ENCODE measurements around the gene CNIH4.

The CNIH4 gene

GRCh38 chr1:224390517-224390916 lies 33.8 kb downstream of the CNIH4 start:
- Histone ChIP-seq H3K4me1 (ENCODE audit: insufficient read depth, insufficient read length) (no peaks in the 10 kb centered on the region), H3K4me3 (ENCODE audit: insufficient read length, low read depth) (no peak overlapping the region), H3K36me3 (ENCODE audit: insufficient read depth, insufficient read length, low read length) (peaks cover 91% of the 10 kb centered on the region), H3K9me3 (ENCODE audit: insufficient read depth, low read length) (no peaks in the 10 kb centered on the region), H3K9ac (ENCODE audit: insufficient read length, low read depth) (no peak overlapping the region), H3K27me3 (ENCODE audit: insufficient read depth, insufficient read length) (no peaks in the 10 kb centered on the region)
- DNase-seq (ENCODE audit: low read depth, low spot score), result no peak
- no peak for TF ChIP-seq SUZ12 (IDR thresholded peaks at IDR 0.05; ENCODE audit: extremely low read depth, insufficient read depth, insufficient read length)
- TF ChIP-seq YY1 (IDR thresholded peaks at IDR 0.05; ENCODE audit: insufficient read depth, insufficient read length), result no peak
- no peak for TF ChIP-seq ZNF274 (IDR thresholded peaks at IDR 0.05; ENCODE audit: low read depth, low read length)

- H3K36me3 ChIP-seq (ENCODE audit: insufficient read depth, insufficient read length, low read length), result peaks cover 93% of the 10 kb centered on the region
Observed at GRCh38 chr1:224392411-224393249, 36.0 kb downstream of the CNIH4 start.

GRCh38 chr1:224393294-224393693 lies 36.6 kb downstream of the CNIH4 start:
- no peaks in the 10 kb centered on the region for H3K9me3 ChIP-seq (ENCODE audit: insufficient read depth, low read length)
- no peak for DNase-seq (ENCODE audit: low read depth, low spot score)
- no peaks in the 10 kb centered on the region for H3K4me1 ChIP-seq (ENCODE audit: insufficient read depth, insufficient read length)
- H3K27me3 ChIP-seq (ENCODE audit: insufficient read depth, insufficient read length), result no peaks in the 10 kb centered on the region
- H3K4me3 ChIP-seq (ENCODE audit: insufficient read length, low read depth), result no peak overlapping the region
- no peak overlapping the region for H3K9ac ChIP-seq (ENCODE audit: insufficient read length, low read depth)
- H3K36me3 ChIP-seq (ENCODE audit: insufficient read depth, insufficient read length, low read length), result peaks cover 93% of the 10 kb centered on the region
- TF ChIP-seq YY1 (IDR thresholded peaks at IDR 0.05; ENCODE audit: insufficient read depth, insufficient read length) (no peak), ZNF274 (IDR thresholded peaks at IDR 0.05; ENCODE audit: low read depth, low read length) (no peak), SUZ12 (IDR thresholded peaks at IDR 0.05; ENCODE audit: extremely low read depth, insufficient read depth, insufficient read length) (no peak)

More at GRCh38 chr1:224392411-224393249, 36.0 kb downstream of the CNIH4 start:
- Histone ChIP-seq H3K9ac (ENCODE audit: insufficient read length, low read depth) (no peak overlapping the region), H3K4me3 (ENCODE audit: insufficient read length, low read depth) (no peak overlapping the region), H3K27me3 (ENCODE audit: insufficient read depth, insufficient read length) (no peaks in the 10 kb centered on the region), H3K9me3 (ENCODE audit: insufficient read depth, low read length) (no peaks in the 10 kb centered on the region), H3K4me1 (ENCODE audit: insufficient read depth, insufficient read length) (no peaks in the 10 kb centered on the region)
- TF ChIP-seq SUZ12 (IDR thresholded peaks at IDR 0.05; ENCODE audit: extremely low read depth, insufficient read depth, insufficient read length) (no peak), ZNF274 (IDR thresholded peaks at IDR 0.05; ENCODE audit: low read depth, low read length) (no peak), YY1 (IDR thresholded peaks at IDR 0.05; ENCODE audit: insufficient read depth, insufficient read length) (no peak)
- DNase-seq (ENCODE audit: low read depth, low spot score), result no peak

GRCh38 chr1:224399887-224400286 lies 43.2 kb downstream of the CNIH4 start:
- peaks cover 88% of the 10 kb centered on the region for H3K36me3 ChIP-seq (ENCODE audit: insufficient read depth, insufficient read length, low read length)
- no peaks in the 10 kb centered on the region for H3K9me3 ChIP-seq (ENCODE audit: insufficient read depth, low read length)
- no peak for DNase-seq (ENCODE audit: low read depth, low spot score)
- H3K4me3 ChIP-seq (ENCODE audit: insufficient read length, low read depth), result no peak overlapping the region
- TF ChIP-seq ZNF274 (IDR thresholded peaks at IDR 0.05; ENCODE audit: low read depth, low read length) (no peak), SUZ12 (IDR thresholded peaks at IDR 0.05; ENCODE audit: extremely low read depth, insufficient read depth, insufficient read length) (no peak), YY1 (IDR thresholded peaks at IDR 0.05; ENCODE audit: insufficient read depth, insufficient read length) (no peak)
- no peak overlapping the region for H3K9ac ChIP-seq (ENCODE audit: insufficient read length, low read depth)
- H3K4me1 ChIP-seq (ENCODE audit: insufficient read depth, insufficient read length), result no peaks in the 10 kb centered on the region
- no peaks in the 10 kb centered on the region for H3K27me3 ChIP-seq (ENCODE audit: insufficient read depth, insufficient read length)

GRCh38 chr1:224402472-224403036 lies 45.9 kb downstream of the CNIH4 start:
- Histone ChIP-seq H3K9me3 (ENCODE audit: insufficient read depth, low read length) (no peaks in the 10 kb centered on the region), H3K4me1 (ENCODE audit: insufficient read depth, insufficient read length) (no peaks in the 10 kb centered on the region), H3K36me3 (ENCODE audit: insufficient read depth, insufficient read length, low read length) (peaks cover 81% of the 10 kb centered on the region), H3K9ac (ENCODE audit: insufficient read length, low read depth) (no peak overlapping the region), H3K4me3 (ENCODE audit: insufficient read length, low read depth) (no peak overlapping the region), H3K27me3 (ENCODE audit: insufficient read depth, insufficient read length) (no peaks in the 10 kb centered on the region)
- DNase-seq (ENCODE audit: low read depth, low spot score), result no peak
- no peak for TF ChIP-seq YY1 (IDR thresholded peaks at IDR 0.05; ENCODE audit: insufficient read depth, insufficient read length)
- TF ChIP-seq SUZ12 (IDR thresholded peaks at IDR 0.05; ENCODE audit: extremely low read depth, insufficient read depth, insufficient read length), result no peak
- no peak for TF ChIP-seq ZNF274 (IDR thresholded peaks at IDR 0.05; ENCODE audit: low read depth, low read length)

- Histone ChIP-seq H3K27me3 (ENCODE audit: insufficient read depth, insufficient read length) (no peaks in the 10 kb centered on the region), H3K9ac (ENCODE audit: insufficient read length, low read depth) (no peak overlapping the region), H3K9me3 (ENCODE audit: insufficient read depth, low read length) (no peaks in the 10 kb centered on the region), H3K4me1 (ENCODE audit: insufficient read depth, insufficient read length) (no peaks in the 10 kb centered on the region), H3K4me3 (ENCODE audit: insufficient read length, low read depth) (no peak overlapping the region), H3K36me3 (ENCODE audit: insufficient read depth, insufficient read length, low read length) (peaks cover 78% of the 10 kb centered on the region)
- DNase-seq (ENCODE audit: low read depth, low spot score), result no peak
- TF ChIP-seq YY1 (IDR thresholded peaks at IDR 0.05; ENCODE audit: insufficient read depth, insufficient read length) (no peak), ZNF274 (IDR thresholded peaks at IDR 0.05; ENCODE audit: low read depth, low read length) (no peak), SUZ12 (IDR thresholded peaks at IDR 0.05; ENCODE audit: extremely low read depth, insufficient read depth, insufficient read length) (no peak)
Observed at GRCh38 chr1:224404916-224405603, 48.4 kb downstream of the CNIH4 start.

- TF ChIP-seq SUZ12 (IDR thresholded peaks at IDR 0.05; ENCODE audit: extremely low read depth, insufficient read depth, insufficient read length) (no peak), ZNF274 (IDR thresholded peaks at IDR 0.05; ENCODE audit: low read depth, low read length) (no peak), YY1 (IDR thresholded peaks at IDR 0.05; ENCODE audit: insufficient read depth, insufficient read length) (no peak)
- Histone ChIP-seq H3K9me3 (ENCODE audit: insufficient read depth, low read length) (no peaks in the 10 kb centered on the region), H3K9ac (ENCODE audit: insufficient read length, low read depth) (no peak overlapping the region), H3K4me1 (ENCODE audit: insufficient read depth, insufficient read length) (no peaks in the 10 kb centered on the region), H3K27me3 (ENCODE audit: insufficient read depth, insufficient read length) (no peaks in the 10 kb centered on the region), H3K36me3 (ENCODE audit: insufficient read depth, insufficient read length, low read length) (peaks cover 79% of the 10 kb centered on the region), H3K4me3 (ENCODE audit: insufficient read length, low read depth) (no peak overlapping the region)
- no peak for DNase-seq (ENCODE audit: low read depth, low spot score)
Observed at GRCh38 chr1:224405604-224405970, 48.9 kb downstream of the CNIH4 start.

All from NT2/D1 (cell line).